ENCODE data around the gene ENOX2. TPM values are rescaled to one million over a fixed set of nuclear protein-coding genes. Genes with fewer than 3 reads are reported as not detected.

ENOX2 gene
- total and polyA plus RNA-seq, 8 donors = 2.6 to 12.1 (median 7.3) TPM

- DNase-seq = no peak
- WGBS, 5 donors = 67 to 95% (median 86%) methylated on average over 3 of the region's 3 CpGs
- no peak for TF ChIP-seq POLR2A (IDR thresholded peaks at IDR 0.05)
- TF ChIP-seq, protein P1, sequence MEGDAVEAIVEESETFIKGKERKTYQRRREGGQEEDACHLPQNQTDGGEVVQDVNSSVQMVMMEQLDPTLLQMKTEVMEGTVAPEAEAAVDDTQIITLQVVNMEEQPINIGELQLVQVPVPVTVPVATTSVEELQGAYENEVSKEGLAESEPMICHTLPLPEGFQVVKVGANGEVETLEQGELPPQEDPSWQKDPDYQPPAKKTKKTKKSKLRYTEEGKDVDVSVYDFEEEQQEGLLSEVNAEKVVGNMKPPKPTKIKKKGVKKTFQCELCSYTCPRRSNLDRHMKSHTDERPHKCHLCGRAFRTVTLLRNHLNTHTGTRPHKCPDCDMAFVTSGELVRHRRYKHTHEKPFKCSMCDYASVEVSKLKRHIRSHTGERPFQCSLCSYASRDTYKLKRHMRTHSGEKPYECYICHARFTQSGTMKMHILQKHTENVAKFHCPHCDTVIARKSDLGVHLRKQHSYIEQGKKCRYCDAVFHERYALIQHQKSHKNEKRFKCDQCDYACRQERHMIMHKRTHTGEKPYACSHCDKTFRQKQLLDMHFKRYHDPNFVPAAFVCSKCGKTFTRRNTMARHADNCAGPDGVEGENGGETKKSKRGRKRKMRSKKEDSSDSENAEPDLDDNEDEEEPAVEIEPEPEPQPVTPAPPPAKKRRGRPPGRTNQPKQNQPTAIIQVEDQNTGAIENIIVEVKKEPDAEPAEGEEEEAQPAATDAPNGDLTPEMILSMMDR (IDR thresholded peaks at IDR 0.05) = no peak
- TF ChIP-seq EP300 (IDR thresholded peaks at IDR 0.05) = no peak
- no peak for TF ChIP-seq POLR2AphosphoS5 (IDR thresholded peaks at IDR 0.05)
- Histone ChIP-seq H3K4me3 (no peak overlapping the region), H3K9me3 (no peaks in the 10 kb centered on the region), H3K4me1 (no peaks in the 10 kb centered on the region), H3K27me3 (peaks cover 0 to 4% (median 0%) of the 10 kb centered on the region in 3 donors), H3K27ac (no peak overlapping the region), H3K36me3 (peaks cover 0 to 28% (median 14%) of the 10 kb centered on the region in 4 donors)
- intact Hi-C loops (cut with DNase I; ENCODE audit: low total_unique reads) = no loop called here
These were observed 237.7 kb downstream of the ENOX2 start for GRCh38 chrX:130665263-130665662.

DNA sequence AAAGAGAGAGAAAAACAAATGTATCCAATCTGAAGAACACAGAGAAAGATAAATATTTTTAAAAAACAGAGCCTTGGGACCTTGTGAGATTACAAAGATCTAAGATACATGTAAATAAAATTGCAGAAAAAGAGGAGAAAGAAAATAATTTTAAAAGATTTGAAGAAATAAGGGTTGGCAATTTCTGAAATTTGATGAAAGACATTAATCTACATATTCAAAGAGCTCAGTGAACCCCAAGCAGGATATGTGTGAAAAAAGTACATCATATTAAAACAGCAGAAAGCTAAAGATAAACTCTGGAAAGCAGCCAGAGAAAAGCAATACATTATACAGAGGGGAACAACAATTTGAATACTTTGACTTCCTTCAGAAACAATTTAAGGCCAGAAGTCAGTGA lies 244.7 kb downstream of the ENOX2 start:
- intact Hi-C loops (cut with DNase I; ENCODE audit: low total_unique reads) = no loop called here
- Histone ChIP-seq H3K9me3 (peaks cover 0 to 11% (median 5%) of the 10 kb centered on the region in 4 donors), H3K4me3 (no peak overlapping the region), H3K27me3 (peaks cover 0 to 4% (median 0%) of the 10 kb centered on the region in 3 donors), H3K27ac (no peak overlapping the region), H3K4me1 (no peaks in the 10 kb centered on the region), H3K36me3 (peaks cover 0 to 8% (median 4%) of the 10 kb centered on the region in 4 donors)
- no peak for DNase-seq
- TF ChIP-seq, protein P1 (IDR thresholded peaks at IDR 0.05) = no peak
- TF ChIP-seq POLR2A (IDR thresholded peaks at IDR 0.05) = no peak
- TF ChIP-seq EP300 (IDR thresholded peaks at IDR 0.05) = no peak
- no peak for TF ChIP-seq POLR2AphosphoS5 (IDR thresholded peaks at IDR 0.05)

GRCh38 chrX:130654409-130654950 lies 248.5 kb downstream of the ENOX2 start:
- Histone ChIP-seq H3K27me3 (no peaks in the 10 kb centered on the region), H3K4me1 (no peaks in the 10 kb centered on the region), H3K36me3 (peaks cover 0 to 8% (median 2%) of the 10 kb centered on the region in 4 donors), H3K4me3 (no peak overlapping the region), H3K27ac (no peak overlapping the region), H3K9me3 (peaks cover 0 to 11% (median 5%) of the 10 kb centered on the region in 4 donors)
- WGBS, 5 donors = 48 to 65% (median 61%) methylated on average over 4 of the region's 4 CpGs
- TF ChIP-seq, protein P1 (IDR thresholded peaks at IDR 0.05) = no peak
- TF ChIP-seq POLR2AphosphoS5 (IDR thresholded peaks at IDR 0.05) (no peak), EP300 (IDR thresholded peaks at IDR 0.05) (no peak), POLR2A (IDR thresholded peaks at IDR 0.05) (no peak)
- DNase-seq = peak in 1 of 2 donors; percentile 20
- intact Hi-C loops (cut with DNase I; ENCODE audit: low total_unique reads) = no loop called here

DNA sequence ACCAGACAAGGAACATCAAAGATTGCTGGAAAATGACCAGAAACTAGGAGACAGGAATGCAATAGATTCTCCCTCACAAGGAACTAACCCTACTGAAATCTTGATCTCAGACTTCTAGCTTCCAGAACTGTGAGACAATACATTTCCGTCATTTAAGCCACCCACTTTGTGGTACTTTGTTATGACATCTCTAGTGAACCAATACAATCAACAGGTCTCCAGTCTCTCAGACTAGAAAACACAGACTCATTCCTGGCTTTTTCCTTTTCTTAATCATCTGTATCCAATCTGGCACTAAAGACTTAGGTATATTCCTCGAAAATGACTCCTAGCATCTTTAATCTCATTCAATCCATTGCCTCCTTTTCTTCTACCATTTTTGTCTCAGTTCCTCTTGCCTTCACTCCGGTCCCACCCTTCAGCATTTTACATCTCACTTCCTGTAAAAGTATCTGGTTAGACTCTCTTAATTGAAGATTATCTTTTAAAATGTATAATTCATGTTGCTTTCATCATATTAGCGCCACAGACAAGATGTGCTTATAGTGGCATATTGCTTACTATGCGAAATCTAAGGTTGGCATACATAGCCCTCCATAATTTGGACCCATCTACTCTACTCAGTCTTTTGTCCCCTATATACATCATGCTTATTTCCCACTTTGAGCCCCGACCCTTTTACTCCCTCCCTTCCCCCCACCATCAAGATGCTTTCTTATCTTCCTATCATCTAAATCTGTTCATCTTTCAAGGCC lies 250.0 kb downstream of the ENOX2 start:
- 78 to 98% (median 96%) methylated on average over 6 of the region's 6 CpGs for WGBS, 5 donors

More for the DNA sequence above, 250.0 kb downstream of the ENOX2 start:
- Histone ChIP-seq H3K27me3 (no peaks in the 10 kb centered on the region), H3K36me3 (peaks cover 0 to 8% (median 2%) of the 10 kb centered on the region in 4 donors), H3K4me1 (no peaks in the 10 kb centered on the region), H3K27ac (no peak overlapping the region), H3K9me3 (peaks cover 0 to 4% (median under 1%) of the 10 kb centered on the region in 4 donors), H3K4me3 (no peak overlapping the region)
- TF ChIP-seq POLR2A (IDR thresholded peaks at IDR 0.05) (no peak), POLR2AphosphoS5 (IDR thresholded peaks at IDR 0.05) (no peak), EP300 (IDR thresholded peaks at IDR 0.05) (no peak)
- TF ChIP-seq, protein P1 (IDR thresholded peaks at IDR 0.05) = no peak
- no peak for DNase-seq
- intact Hi-C loops (cut with DNase I; ENCODE audit: low total_unique reads) = no loop called here

Measured in stomach (tissue), 9 donors.